ENCODE results near the gene HTR4.
"Not testable (repeated sequence)": the region's sequence is repeated elsewhere in the genome, so short reads cannot be mapped to it uniquely, and the experiment has no call there.

HTR4 gene

GRCh38 chr5:148468746-148469145 is 185.6 kb downstream of the HTR4 start:
- DNase-seq = not testable (repeated sequence)

DNA sequence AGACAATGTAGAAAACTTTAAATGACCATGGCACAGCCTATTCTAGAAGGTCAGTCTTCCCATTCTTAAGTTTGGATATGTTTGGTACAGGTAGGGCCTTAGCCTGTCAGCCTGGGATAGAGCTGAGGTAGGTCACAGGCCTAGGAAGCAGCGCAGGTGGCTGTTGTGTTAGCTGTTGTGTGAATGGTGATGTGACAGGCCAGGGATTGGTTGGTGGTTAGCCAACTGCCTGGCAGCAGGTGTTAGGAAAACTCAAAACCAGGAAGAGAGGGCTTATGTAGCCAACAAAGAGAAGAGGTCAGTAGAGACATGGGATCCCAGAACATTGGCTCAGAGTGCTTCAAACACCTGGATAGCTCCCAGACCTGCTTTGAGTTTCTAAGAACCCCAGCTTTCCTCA is 186.4 kb downstream of the HTR4 start:
- DNase-seq = no peak

GRCh38 chr5:148466236-148466580 is 188.1 kb downstream of the HTR4 start:
- DNase-seq = no peak

- no peak for DNase-seq
These were observed 188.7 kb downstream of the HTR4 start for GRCh38 chr5:148465381-148466235.

GRCh38 chr5:148459669-148460068 is 194.7 kb downstream of the HTR4 start:
- no peak for DNase-seq

DNA sequence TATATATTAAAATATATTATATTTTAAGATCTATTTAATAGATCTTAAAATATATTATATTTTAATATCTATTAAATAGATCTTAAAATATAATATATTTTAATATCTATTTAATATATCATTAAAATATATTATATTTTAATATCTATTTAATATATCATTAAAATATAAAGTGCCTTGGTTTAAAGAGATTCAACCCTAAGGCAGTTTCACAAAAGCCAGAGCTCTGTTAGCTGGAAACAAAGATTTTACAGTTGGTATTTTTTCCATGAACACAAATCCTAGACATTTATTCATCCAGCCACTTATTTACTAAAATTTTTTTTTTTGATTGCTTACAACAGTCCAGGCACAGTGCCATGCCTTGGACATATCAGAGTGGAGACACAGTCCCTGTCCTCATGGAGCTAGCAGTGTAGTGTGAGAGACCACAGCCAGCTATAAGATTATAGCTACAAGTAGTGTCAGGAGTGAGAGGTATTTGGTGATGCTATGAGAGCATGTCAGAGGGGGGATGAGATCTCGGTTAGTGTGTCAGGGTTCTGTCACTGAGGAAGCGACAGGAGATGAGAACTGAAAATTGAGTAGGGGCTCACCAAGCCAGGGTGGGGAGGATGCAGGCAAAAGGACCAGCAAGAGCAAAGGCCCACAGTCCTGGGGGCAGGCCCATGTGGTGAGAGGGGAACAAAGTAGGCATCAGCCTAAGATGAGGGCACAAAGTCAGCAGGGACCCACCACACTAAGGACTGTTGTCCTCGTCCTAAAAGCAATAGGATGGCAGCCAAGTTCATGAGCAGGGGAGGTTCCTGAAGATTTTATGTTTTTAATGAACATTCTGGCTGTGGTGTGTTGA is 196.1 kb downstream of the HTR4 start:
- DNase-seq = no peak

DNA sequence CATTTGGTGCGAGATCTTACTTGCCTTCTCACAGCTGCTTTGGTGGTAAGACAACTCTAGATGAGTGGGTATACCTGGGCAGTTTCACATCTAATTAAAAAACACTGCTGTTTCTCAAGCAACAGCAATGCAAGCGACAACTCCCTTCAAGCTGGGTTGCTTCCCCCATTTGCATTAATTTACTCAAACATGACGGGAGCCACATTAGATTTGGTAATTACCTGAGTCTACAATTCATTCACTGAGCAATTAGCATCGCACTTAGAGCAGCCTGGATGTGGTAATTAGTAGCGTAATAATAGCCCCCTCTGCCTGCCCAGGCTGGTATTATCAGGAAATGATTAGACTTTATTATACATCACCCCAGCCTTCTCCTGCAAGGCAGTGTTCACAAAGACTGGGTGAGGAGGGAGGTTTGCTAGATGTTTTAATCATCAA is 197.1 kb downstream of the HTR4 start:
- DNase-seq = no peak

GRCh38 chr5:148455185-148455584 is 199.1 kb downstream of the HTR4 start:
- DNase-seq = no peak

DNA sequence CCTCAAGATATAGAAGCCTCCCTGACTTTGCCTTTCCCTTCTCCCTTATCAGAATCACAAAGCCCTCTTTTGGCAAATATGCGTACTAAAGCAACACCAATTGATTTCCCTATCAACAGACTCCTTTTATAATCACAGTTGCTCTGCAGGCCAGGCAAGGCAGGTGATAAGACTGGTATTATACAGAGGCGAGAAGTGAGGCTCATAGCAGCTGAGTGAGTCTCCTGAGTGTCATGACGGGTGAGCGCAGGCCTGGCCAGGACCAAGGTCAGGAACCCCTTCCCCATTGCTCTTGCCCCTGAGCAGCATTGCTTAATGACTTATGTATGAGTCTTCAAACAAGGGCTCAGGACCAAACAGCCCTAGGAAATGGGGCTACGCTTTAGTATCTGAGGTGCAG is 199.8 kb downstream of the HTR4 start:
- no peak for DNase-seq

DNA sequence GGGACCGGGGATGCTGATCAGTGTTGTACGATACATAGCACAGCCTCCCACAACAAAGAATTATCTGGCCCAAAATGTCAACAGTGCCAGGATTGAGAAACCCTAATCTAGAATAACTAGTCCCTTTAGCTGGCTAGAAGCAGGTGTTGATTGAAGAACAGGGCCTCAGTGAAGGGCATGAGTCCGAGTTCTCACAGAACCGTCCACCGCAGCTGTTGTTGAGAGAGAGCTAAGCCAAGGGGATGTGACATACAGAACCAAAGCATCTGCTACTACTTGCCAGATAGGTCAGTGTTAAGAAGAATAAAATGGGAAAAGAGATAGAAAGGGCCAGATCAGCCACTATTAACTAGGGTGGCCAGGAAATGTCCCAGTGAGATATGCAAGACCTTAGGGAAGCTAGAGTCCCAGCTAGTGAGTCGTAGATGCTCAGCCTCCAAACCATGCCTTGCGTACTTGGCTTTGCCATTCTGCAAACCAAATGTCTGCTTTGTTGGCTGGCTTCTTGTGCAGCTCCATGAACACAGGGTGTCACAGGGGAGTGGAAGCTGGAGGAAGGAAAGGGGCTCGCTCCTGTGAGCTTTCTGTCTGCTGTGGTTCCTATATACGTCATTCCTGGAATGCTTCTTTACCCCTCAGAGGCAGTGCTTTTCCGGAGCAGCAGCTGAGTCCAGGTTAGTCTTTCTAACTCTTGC is 201.7 kb downstream of the HTR4 start:
- DNase-seq = no peak

- DNase-seq = no peak
These were observed 207.7 kb downstream of the HTR4 start for GRCh38 chr5:148446611-148447010.

DNA sequence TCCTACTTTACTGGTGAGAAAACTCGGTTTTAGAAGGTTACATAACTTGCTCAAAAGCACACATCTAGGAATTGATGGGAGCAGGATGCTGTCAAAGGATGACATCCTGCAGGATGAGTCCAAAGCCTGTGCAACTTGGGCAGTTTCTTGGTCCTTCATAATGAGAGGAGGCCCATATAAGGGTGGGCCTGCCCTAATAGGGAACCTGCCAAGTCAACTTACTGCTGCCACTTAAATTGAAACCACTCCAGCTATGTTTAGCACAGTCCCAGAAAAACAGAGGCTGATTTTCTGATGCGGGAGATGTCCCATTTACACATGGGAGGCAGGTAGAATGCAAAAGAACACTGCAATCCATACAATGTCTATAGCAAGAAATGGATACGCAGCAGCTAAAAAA is 208.7 kb downstream of the HTR4 start:
- DNase-seq = no peak

DNA sequence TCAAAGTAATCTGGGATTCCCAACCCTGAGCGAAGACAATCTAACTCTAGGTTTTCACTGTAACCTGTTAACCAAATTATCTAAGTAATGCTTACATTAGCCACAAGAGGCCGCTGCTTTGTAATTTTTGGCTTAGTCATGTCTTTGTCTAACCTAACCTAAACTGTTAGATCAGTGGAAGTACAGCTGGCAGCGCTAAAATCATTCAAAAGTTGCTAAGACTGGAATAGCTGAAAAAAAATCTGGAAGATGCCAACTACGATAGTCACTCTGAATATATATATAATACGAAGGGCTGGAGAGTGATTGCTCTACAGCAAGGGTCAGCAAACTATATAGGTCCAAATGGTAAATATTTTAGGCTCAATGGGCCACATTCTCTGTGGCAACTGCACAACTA is 210.3 kb downstream of the HTR4 start:
- no peak for DNase-seq

GRCh38 chr5:148443241-148443640 is 211.1 kb downstream of the HTR4 start:
- DNase-seq = no peak

GRCh38 chr5:148438933-148439332 is 215.4 kb downstream of the HTR4 start:
- DNase-seq = no peak

DNA sequence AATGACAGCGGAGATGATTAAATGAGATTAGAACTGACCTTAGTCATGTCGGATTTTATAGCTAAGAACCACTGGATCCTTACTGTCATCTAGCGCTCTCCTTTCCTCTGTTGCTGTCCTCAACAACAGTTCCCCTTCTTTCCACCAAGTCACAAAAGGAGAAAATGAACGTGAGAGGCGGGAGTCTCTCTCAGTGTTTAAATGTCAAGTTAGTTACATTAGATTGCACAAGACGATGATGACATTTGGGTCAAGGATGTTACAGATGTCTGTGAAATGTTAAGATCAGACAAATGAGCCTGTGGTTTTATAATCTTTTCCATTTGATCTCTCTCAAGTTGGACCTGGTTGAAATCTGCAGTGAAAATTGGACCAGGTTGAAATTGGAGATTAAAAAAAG is 217.1 kb downstream of the HTR4 start:
- DNase-seq = no peak

DNA sequence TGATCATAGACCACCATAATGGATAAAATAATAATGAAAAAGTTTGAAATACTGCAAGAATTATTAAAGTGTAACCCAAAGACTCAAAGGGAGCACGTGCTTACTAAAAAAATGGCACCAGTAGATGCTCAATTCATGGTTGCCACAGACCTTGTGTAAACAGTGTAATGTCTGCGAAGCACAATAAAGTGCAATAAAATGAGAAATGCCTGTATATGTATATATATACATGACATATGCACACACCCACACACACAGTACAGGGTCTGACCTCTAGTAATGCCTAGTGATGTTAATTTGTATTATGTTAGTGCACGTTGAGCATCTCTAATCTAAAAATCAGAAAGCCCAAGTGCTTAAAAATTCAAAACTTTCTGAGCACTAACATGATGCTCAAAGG is 218.3 kb downstream of the HTR4 start:
- DNase-seq = no peak

DNA sequence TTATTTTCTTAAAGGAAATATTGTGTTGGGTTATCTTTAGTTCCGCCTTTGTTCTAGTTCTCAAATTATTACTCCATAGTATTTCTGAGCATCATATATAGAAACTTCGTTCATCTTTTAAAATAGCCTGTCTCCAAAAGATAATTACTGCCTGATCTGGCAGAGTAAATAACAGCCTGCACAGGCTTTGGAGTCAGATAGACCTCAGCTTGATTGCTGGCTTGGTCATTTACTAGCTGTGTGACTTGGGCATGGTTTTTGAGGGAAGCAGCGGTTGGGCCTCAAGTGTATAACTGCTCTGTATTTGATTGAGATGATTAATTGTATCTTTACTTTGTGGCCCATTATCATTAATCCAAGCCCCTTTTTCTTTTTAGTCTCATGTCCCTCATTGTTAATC is 220.5 kb downstream of the HTR4 start:
- no peak for DNase-seq

Measured in GF-D8 (cell line).